ENCODE data around the gene HS3ST5.

- TF ChIP-seq CTCF (IDR thresholded peaks at IDR 0.05) (no peak), POLR2A (IDR thresholded peaks at IDR 0.05) (no peak), POLR2AphosphoS5 (IDR thresholded peaks at IDR 0.05) (no peak), EP300 (IDR thresholded peaks at IDR 0.05) (no peak)
Measured at GRCh38 chr6:114346451-114346850, 3.6 kb upstream of the HS3ST5 start.

All from sigmoid colon (tissue), 4 donors.